ENCODE results near the gene PLBD2.

- TF ChIP-seq CTCF (IDR thresholded peaks at IDR 0.05) = peak; percentile 96
- no peak for TF ChIP-seq EZH2 (IDR thresholded peaks at IDR 0.05)
These were observed 66.8 kb downstream of the PLBD2 start for GRCh38 chr12:113424915-113425823.

All from neural progenitor cell (in vitro differentiated cells).